Breast epithelium (tissue), 4 donors: ENCODE measurements around the gene MVB12A. TPM values are rescaled to one million over a fixed set of nuclear protein-coding genes. Genes with fewer than 3 reads are reported as not detected.
A peak's percentile ranks its signal among the peaks of the same experiment; 100 is the strongest.

Experiments used
- DNase-seq, 2 donors: peaks; one replicate each; pipeline ENCODE4 v3.0.0-alpha.2; 2019; ENCODE audit warnings: low spot score in 2 of 2
- H3K27ac ChIP-seq, 2 donors: fragments of 200-600 bp; sonication (generic) in 1 of 2; one replicate each; pipeline ENCODE4 v1.5.1; 2016 to 2019; ENCODE audit warnings: mild to moderate bottlenecking in 1 of 2
- H3K27me3 ChIP-seq, 2 donors: fragments of 200-600 bp; sonication (generic) in 1 of 2; one replicate each; pipeline versions ENCODE4 v1.5.1 to v1.6.0; 2017 to 2019; ENCODE audit warnings: control low read depth in 1 of 2, mild to moderate bottlenecking in 1 of 2
- H3K36me3 ChIP-seq: fragments of 200-600 bp; one replicate; pipeline ENCODE4 v1.5.1; 2019
- H3K4me1 ChIP-seq, 2 donors: fragments of 200-600 bp; sonication (generic); one replicate each; pipeline ENCODE4 v1.5.1; 2016 to 2019; ENCODE audit warnings: control low read depth in 1 of 2
- H3K4me3 ChIP-seq, 3 donors: fragments of 200-600 bp; sonication (generic); 1 replicate in 2 of 3; 2 replicates in 1 of 3; pipeline ENCODE4 v1.5.1; 2016 to 2019; ENCODE audit warnings: mild to moderate bottlenecking in 3 of 3, moderate library complexity in 2 of 3
- H3K9me3 ChIP-seq, 2 donors: fragments of 200-600 bp; sonication (generic) in 1 of 2; one replicate each; pipeline ENCODE4 v1.5.1; 2016 to 2019; ENCODE audit warnings: control low read depth in 1 of 2
- CTCF ChIP-seq, 3 donors: fragments of 450-650 bp; IDR thresholded peaks; one replicate each; pipeline ENCODE4 v1.5.1; 2016 to 2017; ENCODE audit warnings: antibody characterized with exemption in 3 of 3, mild to moderate bottlenecking in 3 of 3, moderate library complexity in 3 of 3
- POLR2A ChIP-seq: fragments of 450-650 bp; IDR thresholded peaks from one replicate; pipeline ENCODE4 v1.6.1; 2016; ENCODE audit warnings: antibody characterized with exemption, mild to moderate bottlenecking, moderate library complexity
- POLR2AphosphoS5 ChIP-seq, 3 donors: sonication (generic); formaldehyde crosslinking; IDR thresholded peaks; one replicate each; pipeline ENCODE4 v1.6.1; 2017; ENCODE audit warnings: antibody characterized with exemption in 3 of 3
- intact Hi-C: fragments of 100-400 bp; cut with DNase I; formaldehyde crosslinking; loops from one replicate; pipeline ENCODE4 v1.15.1; 2023; ENCODE audit warnings: low total_unique reads
- total RNA-seq, 3 donors: library from RNA; depleted of rRNA; stranded (reverse); fragments of >200 nt; gene quantifications; one replicate each; pipeline ENCODE4 v1.1.0, GENCODE V29; 2016

The MVB12A gene
- total RNA-seq, 3 donors from 2014 or later, result 51.5 to 76.4 (median 74.1) TPM

GRCh38 chr19:17467471-17468301 lies 47.8 kb downstream of the MVB12A start:
- Histone ChIP-seq H3K27me3 (no peaks in the 10 kb centered on the region), H3K4me3 (no peak overlapping the region), H3K4me1 (peaks cover 9 to 18% of the 10 kb centered on the region in 2 donors), H3K36me3 (no peaks in the 10 kb centered on the region), H3K27ac (peak overlapping the region; percentile 93 to 97), H3K9me3 (no peaks in the 10 kb centered on the region)
- no peak for TF ChIP-seq CTCF (IDR thresholded peaks at IDR 0.05)
- no peak for TF ChIP-seq POLR2A
- TF ChIP-seq POLR2AphosphoS5 (IDR thresholded peaks at IDR 0.05), result no peak
- DNase-seq, result no peak
- intact Hi-C loops, result loop anchor here (10.0 kb wide), 1 partner anchor 107 kb away; no protein-coding TSS in a partner anchor

- Histone ChIP-seq H3K4me1 (peaks cover 9 to 18% of the 10 kb centered on the region in 2 donors), H3K36me3 (no peaks in the 10 kb centered on the region), H3K27me3 (no peaks in the 10 kb centered on the region), H3K4me3 (peak overlapping the region; percentile 76 to 87 (median 85)), H3K9me3 (no peaks in the 10 kb centered on the region), H3K27ac (peak overlapping the region; percentile 93 to 97)
- intact Hi-C loops, result loop anchor here (10.0 kb wide), 1 partner anchor 106 kb away; no protein-coding TSS in a partner anchor
- DNase-seq, result peak; percentile 67 to 74
- no peak for TF ChIP-seq POLR2A
- peak in 1 of 3 donors; percentile 23 for TF ChIP-seq POLR2AphosphoS5 (IDR thresholded peaks at IDR 0.05)
These were observed 48.6 kb downstream of the MVB12A start for GRCh38 chr19:17468302-17469091.

GRCh38 chr19:17469092-17469480 lies 49.2 kb downstream of the MVB12A start:
- Histone ChIP-seq H3K4me3 (peak overlapping the region; percentile 76 to 87 (median 85)), H3K4me1 (peaks cover 9 to 18% of the 10 kb centered on the region in 2 donors), H3K9me3 (no peaks in the 10 kb centered on the region), H3K27ac (peak overlapping the region; percentile 93 to 97), H3K36me3 (no peaks in the 10 kb centered on the region), H3K27me3 (no peaks in the 10 kb centered on the region)
- TF ChIP-seq CTCF (IDR thresholded peaks at IDR 0.05) (peak in 1 of 3 donors; percentile 5), POLR2AphosphoS5 (IDR thresholded peaks at IDR 0.05) (peak in 1 of 3 donors; percentile 12), POLR2A (no peak)
- no peak for DNase-seq
- intact Hi-C loops, result loop anchor here (10.0 kb wide), 1 partner anchor 106 kb away; no protein-coding TSS in a partner anchor

- no peaks in the 10 kb centered on the region for H3K27me3 ChIP-seq
- no peaks in the 10 kb centered on the region for H3K36me3 ChIP-seq
- H3K9me3 ChIP-seq, result no peaks in the 10 kb centered on the region
- H3K4me1 ChIP-seq, result peaks cover 9 to 18% of the 10 kb centered on the region in 2 donors
- peak; percentile 97 for DNase-seq
- peak overlapping the region; percentile 93 to 97 for H3K27ac ChIP-seq
- H3K4me3 ChIP-seq, result peak overlapping the region; percentile 76 to 87 (median 85)
- TF ChIP-seq POLR2A (no peak), POLR2AphosphoS5 (IDR thresholded peaks at IDR 0.05) (peak; percentile 25 to 59 (median 58)), CTCF (IDR thresholded peaks at IDR 0.05) (peak in 1 of 3 donors; percentile 9)
- intact Hi-C loops, result loop anchor here (10.0 kb wide), 1 partner anchor 105 kb away; no protein-coding TSS in a partner anchor
These were observed 49.7 kb downstream of the MVB12A start for GRCh38 chr19:17469481-17470067.
